ENCODE results near the gene SPG21. TPM values are rescaled to one million over a fixed set of nuclear protein-coding genes. Genes with fewer than 3 reads are reported as not detected.

Gene SPG21
- total RNA-seq, 1 experiment from 2014 or later = 66.6 TPM

DNA sequence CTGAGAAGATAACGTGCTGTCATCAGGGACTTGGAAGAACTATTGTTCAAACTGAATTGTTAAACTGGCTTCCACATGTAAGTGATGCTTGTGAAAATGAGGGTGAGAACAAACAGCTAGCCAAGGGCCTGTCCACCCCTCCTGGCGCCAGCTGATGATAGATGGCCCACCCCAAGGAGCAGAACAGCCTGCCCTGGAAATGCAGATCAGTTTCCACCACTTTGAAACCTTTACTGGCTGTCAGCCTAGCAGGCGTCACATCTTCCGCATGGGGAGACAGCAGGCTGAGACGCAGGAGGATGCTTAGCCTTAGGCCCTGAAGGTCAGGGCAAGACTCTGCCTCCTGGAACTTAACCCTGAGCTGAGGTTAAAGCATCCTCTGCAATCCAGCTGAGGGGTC is 49.1 kb upstream of the SPG21 start:
- TF ChIP-seq, protein P1, sequence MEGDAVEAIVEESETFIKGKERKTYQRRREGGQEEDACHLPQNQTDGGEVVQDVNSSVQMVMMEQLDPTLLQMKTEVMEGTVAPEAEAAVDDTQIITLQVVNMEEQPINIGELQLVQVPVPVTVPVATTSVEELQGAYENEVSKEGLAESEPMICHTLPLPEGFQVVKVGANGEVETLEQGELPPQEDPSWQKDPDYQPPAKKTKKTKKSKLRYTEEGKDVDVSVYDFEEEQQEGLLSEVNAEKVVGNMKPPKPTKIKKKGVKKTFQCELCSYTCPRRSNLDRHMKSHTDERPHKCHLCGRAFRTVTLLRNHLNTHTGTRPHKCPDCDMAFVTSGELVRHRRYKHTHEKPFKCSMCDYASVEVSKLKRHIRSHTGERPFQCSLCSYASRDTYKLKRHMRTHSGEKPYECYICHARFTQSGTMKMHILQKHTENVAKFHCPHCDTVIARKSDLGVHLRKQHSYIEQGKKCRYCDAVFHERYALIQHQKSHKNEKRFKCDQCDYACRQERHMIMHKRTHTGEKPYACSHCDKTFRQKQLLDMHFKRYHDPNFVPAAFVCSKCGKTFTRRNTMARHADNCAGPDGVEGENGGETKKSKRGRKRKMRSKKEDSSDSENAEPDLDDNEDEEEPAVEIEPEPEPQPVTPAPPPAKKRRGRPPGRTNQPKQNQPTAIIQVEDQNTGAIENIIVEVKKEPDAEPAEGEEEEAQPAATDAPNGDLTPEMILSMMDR (conservative IDR thresholded peaks at IDR 0.05) = no peak
- Histone ChIP-seq H2BK20ac (ENCODE audit: low read depth, low read length, poor library complexity, severe bottlenecking) (no peak overlapping the region), H4K5ac (ENCODE audit: insufficient read length, low read depth, low read length) (no peak overlapping the region), H3K79me2 (ENCODE audit: insufficient read depth, low read length) (no peaks in the 10 kb centered on the region), H4K91ac (ENCODE audit: insufficient read length, low read depth, low read length) (no peak overlapping the region), H4K8ac (replicated peaks; ENCODE audit: insufficient read length, low read depth, low read length) (no peak overlapping the region), H2BK5ac (ENCODE audit: insufficient read length, low read length) (no peak overlapping the region), H3K27ac (ENCODE audit: insufficient read length, low read depth, low read length) (no peak overlapping the region), H2BK15ac (ENCODE audit: low read depth, low read length) (no peak overlapping the region), H3K9me3 (ENCODE audit: control insufficient read depth, low read depth, low read length) (no peaks in the 10 kb centered on the region), H2BK12ac (ENCODE audit: insufficient read length, low read depth, low read length) (no peak overlapping the region), H2BK120ac (ENCODE audit: low read depth, low read length, poor library complexity, severe bottlenecking) (no peak overlapping the region), H2AK5ac (ENCODE audit: insufficient read length, low read length) (no peak overlapping the region), H3K56ac (ENCODE audit: insufficient read length, low read depth, low read length) (no peak overlapping the region), H3K18ac (ENCODE audit: insufficient read length, low read depth, low read length) (no peak overlapping the region), H3K4ac (ENCODE audit: low read depth, low read length) (no peak overlapping the region), H3K9ac (ENCODE audit: extremely low read depth, insufficient read length, low read length) (no peak overlapping the region), H3K14ac (ENCODE audit: insufficient read depth, low read length) (no peak overlapping the region), H3K23ac (ENCODE audit: insufficient read length, low read depth, low read length) (no peak overlapping the region), H3K4me1 (ENCODE audit: insufficient read depth, low read length) (no peaks in the 10 kb centered on the region), H3K4me2 (ENCODE audit: insufficient read depth, insufficient read length, low read length) (no peak overlapping the region), H3T11ph (ENCODE audit: low read length) (no peak overlapping the region), H3K79me1 (ENCODE audit: insufficient read depth, low read depth, low read length, poor library complexity, severe bottlenecking) (no peaks in the 10 kb centered on the region), H2AFZ (ENCODE audit: low read length) (no peak overlapping the region), H4K20me1 (ENCODE audit: control insufficient read depth, insufficient read depth, insufficient read length) (no peaks in the 10 kb centered on the region), H3K23me2 (ENCODE audit: insufficient read length, low read depth, low read length, poor library complexity, severe bottlenecking) (no peaks in the 10 kb centered on the region), H3K27me3 (ENCODE audit: insufficient read depth, low read length) (no peaks in the 10 kb centered on the region)
- no peak overlapping the region for H3K4me3 Mint-ChIP-seq
- no CpG with 5 or more reads among the region's 5 CpGs for whole genome bisulfite sequencing (ENCODE audit: extremely low coverage, insufficient read length, low lambda C conversion rate)
- no peak for DNase-seq
- H3K4me1 Mint-ChIP-seq = no peaks in the 10 kb centered on the region
- H3K36me3 Mint-ChIP-seq (ENCODE audit: insufficient read depth in 1 of 3, low read depth in 3 of 3) = no peaks in the 10 kb centered on the region
- H3K27me3 Mint-ChIP-seq (ENCODE audit: low read depth) = peaks cover 5% of the 10 kb centered on the region; the same call in 1 of the 2 replicates
- no peak overlapping the region for H3K27ac Mint-ChIP-seq
- H3K9me3 Mint-ChIP-seq = no peaks in the 10 kb centered on the region
